Measurements from ENCODE around the gene WFDC9. TPM values are rescaled to one million over a fixed set of nuclear protein-coding genes. Genes with fewer than 3 reads are reported as not detected.

The WFDC9 gene
- total and polyA plus RNA-seq, 2 donors (not counting 3 experiments of a cell fraction or from before 2014, with no cell fraction given), result not detected

DNA sequence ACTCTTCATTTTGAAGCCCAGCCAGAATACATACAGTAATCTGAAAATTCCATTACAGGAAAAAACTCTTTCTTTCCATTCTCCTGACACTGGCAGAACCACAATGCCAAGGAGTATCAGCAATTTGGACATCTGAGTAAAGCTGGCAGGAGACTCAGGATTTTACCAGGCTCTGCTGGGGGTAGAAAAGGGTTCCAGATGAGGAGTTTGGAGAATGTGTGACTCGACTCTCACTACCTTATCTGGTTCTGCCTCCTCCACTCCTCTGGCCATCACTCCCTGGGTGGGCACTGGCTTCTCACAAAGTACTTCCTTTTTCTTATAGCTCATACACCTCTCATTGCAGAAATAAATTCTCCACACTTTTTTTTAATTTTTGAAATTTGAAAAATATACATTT lies 41.4 kb downstream of the WFDC9 start:
- H2AFZ ChIP-seq (ENCODE audit: low read depth, low read length), result no peak overlapping the region
- no peak overlapping the region for H3K27ac ChIP-seq (ENCODE audit: insufficient read depth, low read depth, low read length)
- dilution Hi-C loops (cut with MboI; ENCODE audit: extremely low pct_ligation_motif_present, low sequenced_read_pairs) (no loop called here), intact Hi-C loops (cut with micrococcal nuclease) (no loop called here)
- H3K36me3 ChIP-seq (ENCODE audit: control insufficient read depth in 2 of 2, extremely low read depth in 1 of 2, insufficient read depth in 2 of 2, low read length in 2 of 2), result no peaks in the 10 kb centered on the region
- no peak overlapping the region for H3K4me2 ChIP-seq (ENCODE audit: insufficient read depth, low read length)
- H3K9ac ChIP-seq (replicated peaks; ENCODE audit: extremely low read depth, insufficient read depth, low read length), result no peak overlapping the region
- no peaks in the 10 kb centered on the region for H4K20me1 ChIP-seq (replicated peaks; ENCODE audit: control insufficient read depth, extremely low read depth, insufficient read depth, low read length)
- peaks cover 0 to 2% of the 10 kb centered on the region in 2 experiments for H3K27me3 ChIP-seq (ENCODE audit: control insufficient read depth in 2 of 2, insufficient read depth in 2 of 2, low read length in 2 of 2)
- no peak for DNase-seq (ENCODE audit: low read depth, low spot score)
- BruUV-seq (replicated peaks), result no TSS peak
- no peaks in the 10 kb centered on the region for H3K9me1 ChIP-seq (replicated peaks; ENCODE audit: control insufficient read depth, extremely low read depth, insufficient read depth, low read length)
- FAIRE-seq, result no peak
- H3K79me2 ChIP-seq (ENCODE audit: control insufficient read depth, insufficient read depth, low read length), result no peaks in the 10 kb centered on the region
- H3K4me3 ChIP-seq (replicated peaks in 1 of 3; ENCODE audit: insufficient read depth in 1 of 3, low read depth in 1 of 3, low read length in 3 of 3), result no peak overlapping the region
- H3K9me3 ChIP-seq (replicated peaks; ENCODE audit: control insufficient read depth, insufficient read depth, low read length), result no peaks in the 10 kb centered on the region
- ChIA-PET CTCF (interaction anchor here (1.6 kb wide), 2 partner anchors 180 to 182 kb away, joined by 5 to 9 read pairs; no protein-coding TSS in a partner anchor), POLR2A (no interaction called here)
- TF ChIP-seq EZH2 (IDR thresholded peaks at IDR 0.05; ENCODE audit: borderline replicate concordance, low read depth, low read length, severe bottlenecking), result no peak
- TF ChIP-seq, protein P1, sequence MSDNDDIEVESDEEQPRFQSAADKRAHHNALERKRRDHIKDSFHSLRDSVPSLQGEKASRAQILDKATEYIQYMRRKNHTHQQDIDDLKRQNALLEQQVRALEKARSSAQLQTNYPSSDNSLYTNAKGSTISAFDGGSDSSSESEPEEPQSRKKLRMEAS (IDR thresholded peaks at IDR 0.05; ENCODE audit: insufficient read depth, insufficient read length), result no peak
- no peak for TF ChIP-seq POLR2AphosphoS5 (IDR thresholded peaks at IDR 0.05; ENCODE audit: insufficient read depth, low read depth, low read length)
- TF ChIP-seq, protein P2, sequence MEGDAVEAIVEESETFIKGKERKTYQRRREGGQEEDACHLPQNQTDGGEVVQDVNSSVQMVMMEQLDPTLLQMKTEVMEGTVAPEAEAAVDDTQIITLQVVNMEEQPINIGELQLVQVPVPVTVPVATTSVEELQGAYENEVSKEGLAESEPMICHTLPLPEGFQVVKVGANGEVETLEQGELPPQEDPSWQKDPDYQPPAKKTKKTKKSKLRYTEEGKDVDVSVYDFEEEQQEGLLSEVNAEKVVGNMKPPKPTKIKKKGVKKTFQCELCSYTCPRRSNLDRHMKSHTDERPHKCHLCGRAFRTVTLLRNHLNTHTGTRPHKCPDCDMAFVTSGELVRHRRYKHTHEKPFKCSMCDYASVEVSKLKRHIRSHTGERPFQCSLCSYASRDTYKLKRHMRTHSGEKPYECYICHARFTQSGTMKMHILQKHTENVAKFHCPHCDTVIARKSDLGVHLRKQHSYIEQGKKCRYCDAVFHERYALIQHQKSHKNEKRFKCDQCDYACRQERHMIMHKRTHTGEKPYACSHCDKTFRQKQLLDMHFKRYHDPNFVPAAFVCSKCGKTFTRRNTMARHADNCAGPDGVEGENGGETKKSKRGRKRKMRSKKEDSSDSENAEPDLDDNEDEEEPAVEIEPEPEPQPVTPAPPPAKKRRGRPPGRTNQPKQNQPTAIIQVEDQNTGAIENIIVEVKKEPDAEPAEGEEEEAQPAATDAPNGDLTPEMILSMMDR (IDR thresholded peaks at IDR 0.05; ENCODE audit: extremely low read depth in 1 of 2, insufficient read depth in 1 of 2, low read depth in 1 of 2, low read length in 2 of 2), result no peak
- no peak for TF ChIP-seq GATA2 (IDR thresholded peaks at IDR 0.05; ENCODE audit: insufficient read depth, insufficient read length, low read depth, low read length)
- no peaks in the 10 kb centered on the region for H3K4me1 ChIP-seq (ENCODE audit: control insufficient read depth, extremely low read depth, insufficient read depth, low read length)

All from endothelial cell of umbilical vein (primary cell).